ENCODE measurements around the gene COX8C. TPM values are rescaled to one million over a fixed set of nuclear protein-coding genes. Genes with fewer than 3 reads are reported as not detected.
"Not testable (repeated sequence)": the region's sequence is repeated elsewhere in the genome, so short reads cannot be mapped to it uniquely, and the experiment has no call there.

Gene COX8C
- total RNA-seq, 2 donors from 2014 or later: not detected

GRCh38 chr14:93331002-93331727, 15.8 kb upstream of the COX8C start:
- H3K27me3 Mint-ChIP-seq: no peaks in the 10 kb centered on the region
- H3K4me3 Mint-ChIP-seq: peak overlapping the region; percentile 91
- no peak for ATAC-seq (replicated peaks)
- H3K4me1 Mint-ChIP-seq: peaks cover 22% of the 10 kb centered on the region
- H3K9me3 Mint-ChIP-seq: no peaks in the 10 kb centered on the region
- peak overlapping the region; percentile 59 for H3K27ac Mint-ChIP-seq
- no peaks in the 10 kb centered on the region for H3K36me3 Mint-ChIP-seq (ENCODE audit: low read depth)

DNA sequence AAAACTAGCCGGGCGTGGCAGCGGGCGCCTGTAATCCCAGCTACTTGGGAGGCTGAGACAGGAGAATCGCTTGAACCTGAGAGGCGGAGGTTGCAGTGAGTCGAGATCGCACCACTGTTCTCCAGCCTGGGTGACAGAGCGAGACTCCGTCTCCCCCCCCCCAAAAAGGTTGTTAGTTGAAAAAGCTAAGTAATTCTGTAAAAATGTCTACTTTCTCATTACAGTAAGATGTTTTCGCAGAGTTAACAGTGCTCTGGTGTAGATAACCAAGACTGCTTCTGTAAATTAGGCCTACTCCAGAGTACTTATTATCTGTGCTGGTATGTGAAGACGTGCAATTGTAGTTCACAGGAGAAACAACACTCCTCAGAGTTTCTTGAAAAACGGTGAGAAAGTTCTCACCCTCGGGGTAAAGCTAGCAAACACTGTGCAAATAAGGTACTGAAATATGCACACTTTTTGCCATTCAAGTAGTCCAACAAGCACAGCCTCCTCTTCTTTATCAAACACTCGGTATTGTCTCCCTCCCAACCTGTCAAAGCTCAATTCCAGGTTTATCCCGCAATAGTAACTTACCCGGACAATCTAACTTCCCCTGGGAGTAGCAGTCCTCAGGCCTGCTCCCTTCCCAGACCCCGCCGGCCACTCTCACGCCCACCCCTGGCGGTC, 15.1 kb upstream of the COX8C start:
- H3K36me3 Mint-ChIP-seq (ENCODE audit: low read depth): no peaks in the 10 kb centered on the region
- H3K9me3 Mint-ChIP-seq: no peaks in the 10 kb centered on the region
- peak overlapping the region; percentile 91 for H3K27ac Mint-ChIP-seq
- no peak for ATAC-seq (replicated peaks)
- H3K27me3 Mint-ChIP-seq: no peaks in the 10 kb centered on the region
- peaks cover 22% of the 10 kb centered on the region for H3K4me1 Mint-ChIP-seq
- H3K4me3 Mint-ChIP-seq: peak overlapping the region; percentile 91

- Mint-ChIP-seq H3K36me3 (ENCODE audit: low read depth) (no peaks in the 10 kb centered on the region), H3K9me3 (no peaks in the 10 kb centered on the region), H3K4me3 (peak overlapping the region; percentile 91), H3K27me3 (no peaks in the 10 kb centered on the region), H3K4me1 (peaks cover 19% of the 10 kb centered on the region), H3K27ac (peak overlapping the region; percentile 91)
- peak; percentile 58 for ATAC-seq (replicated peaks)
Measured at GRCh38 chr14:93332397-93332852, 14.6 kb upstream of the COX8C start.

DNA sequence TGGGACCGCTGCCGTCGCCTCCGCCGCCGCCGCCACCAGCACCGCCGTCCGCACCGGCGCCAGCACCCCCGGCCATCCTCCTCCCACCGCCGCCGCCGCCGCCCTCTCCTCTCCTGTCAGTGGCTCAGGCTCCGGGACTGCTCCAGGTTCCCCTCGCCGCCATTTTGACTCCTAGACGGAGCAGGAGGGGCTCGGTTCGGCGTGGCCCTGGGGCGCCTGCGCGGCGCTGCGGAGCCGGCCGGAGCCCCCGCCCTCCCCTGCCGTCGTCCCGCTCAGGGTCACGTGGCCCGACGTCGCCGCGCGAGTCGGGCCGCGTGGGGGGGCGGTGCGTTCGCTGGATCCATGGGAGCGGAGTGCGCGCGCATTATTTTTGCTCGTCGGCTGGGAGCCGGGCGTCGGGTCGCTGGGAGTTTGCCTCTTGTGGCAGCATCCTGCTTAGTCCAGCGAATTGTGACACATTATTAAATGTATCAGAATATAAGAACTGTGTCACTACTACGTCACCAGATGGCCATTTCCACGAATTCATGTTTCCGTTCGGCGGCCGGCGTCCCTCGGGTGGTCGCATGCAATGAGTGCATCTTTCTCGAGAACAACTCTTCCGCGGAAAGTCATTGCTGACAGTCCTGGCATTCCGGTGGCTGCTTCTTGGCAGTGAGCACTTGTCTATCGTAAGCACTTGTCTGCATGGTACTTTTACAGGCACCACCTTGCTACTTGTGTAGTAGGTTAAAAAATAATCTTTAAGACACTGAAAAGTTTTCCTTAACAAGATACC, 13.9 kb upstream of the COX8C start, which contains the start of gene BTBD7:
Gene BTBD7 (minus strand): TSS at position 184 of the 778 bp plus-strand sequence. CDS start 36,985 bp downstream, outside the sequence.
- ATAC-seq (replicated peaks): peak; percentile 95
- H3K9me3 Mint-ChIP-seq: no peaks in the 10 kb centered on the region
- H3K27me3 Mint-ChIP-seq: no peaks in the 10 kb centered on the region
- H3K36me3 Mint-ChIP-seq (ENCODE audit: low read depth): no peaks in the 10 kb centered on the region
- H3K27ac Mint-ChIP-seq: peak within 1 kb of the TSS; percentile 91
- peaks cover 18% of the 10 kb centered on the region for H3K4me1 Mint-ChIP-seq
- H3K4me3 Mint-ChIP-seq: peak within 1 kb of the TSS; percentile 91

DNA sequence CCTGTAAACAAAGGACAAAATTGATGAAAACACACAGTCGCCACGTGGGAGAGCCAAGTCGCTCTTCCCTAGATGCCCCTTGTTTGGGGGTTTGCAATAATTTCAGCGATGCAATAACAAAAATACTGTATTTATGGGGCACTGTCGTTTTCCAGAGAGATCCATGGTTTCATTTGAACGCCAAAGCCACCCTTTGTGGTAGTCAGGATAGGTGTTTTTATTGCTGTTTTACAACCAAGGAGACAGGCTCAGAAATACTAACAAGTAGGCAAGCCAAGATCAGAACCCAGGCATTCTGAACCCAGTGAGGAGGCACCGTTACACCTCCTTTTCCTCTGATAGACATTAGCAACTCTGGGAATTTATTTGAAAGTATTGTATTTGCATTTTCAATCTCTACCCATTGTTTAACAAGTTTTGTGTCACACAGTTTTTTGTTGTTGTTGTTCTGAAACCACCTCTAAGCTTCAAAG, 13.3 kb upstream of the COX8C start:
- Mint-ChIP-seq H3K9me3 (no peaks in the 10 kb centered on the region), H3K27ac (peak overlapping the region; percentile 88), H3K27me3 (no peaks in the 10 kb centered on the region), H3K36me3 (ENCODE audit: low read depth) (no peaks in the 10 kb centered on the region), H3K4me1 (peaks cover 18% of the 10 kb centered on the region), H3K4me3 (peak overlapping the region; percentile 91)
- ATAC-seq (replicated peaks): no peak

DNA sequence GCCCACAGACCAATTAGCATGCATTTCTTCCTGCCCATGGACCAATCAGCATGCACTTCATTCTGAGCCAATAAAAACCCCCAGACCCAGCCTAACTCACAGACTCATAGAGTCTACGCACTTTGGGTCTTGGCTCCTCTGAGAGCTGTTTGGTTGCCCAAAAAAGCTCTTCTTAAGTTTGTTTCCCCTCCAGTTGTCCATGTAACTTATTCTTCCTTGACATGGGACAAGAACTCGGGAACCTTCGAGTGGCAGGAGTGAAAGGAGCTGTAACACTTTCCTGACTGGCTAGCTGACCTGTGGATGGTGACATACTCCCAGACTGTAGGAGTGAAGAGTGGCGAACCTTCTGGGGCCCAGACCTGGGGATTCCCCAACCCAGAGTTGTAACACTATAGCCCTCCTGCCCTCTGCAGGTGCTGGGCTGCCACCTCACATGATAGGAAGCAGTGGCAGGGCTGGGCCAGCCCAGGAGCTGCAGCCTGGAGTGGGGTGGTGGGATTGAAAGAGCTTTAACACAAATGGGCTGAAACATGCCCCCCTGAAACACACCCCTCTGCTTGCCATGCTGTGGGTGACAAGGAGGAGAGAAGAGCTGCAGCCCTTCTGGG, 9.7 kb upstream of the COX8C start:
- Mint-ChIP-seq H3K4me1 (peaks cover 4% of the 10 kb centered on the region), H3K36me3 (ENCODE audit: low read depth) (no peaks in the 10 kb centered on the region), H3K4me3 (no peak overlapping the region)

DNA sequence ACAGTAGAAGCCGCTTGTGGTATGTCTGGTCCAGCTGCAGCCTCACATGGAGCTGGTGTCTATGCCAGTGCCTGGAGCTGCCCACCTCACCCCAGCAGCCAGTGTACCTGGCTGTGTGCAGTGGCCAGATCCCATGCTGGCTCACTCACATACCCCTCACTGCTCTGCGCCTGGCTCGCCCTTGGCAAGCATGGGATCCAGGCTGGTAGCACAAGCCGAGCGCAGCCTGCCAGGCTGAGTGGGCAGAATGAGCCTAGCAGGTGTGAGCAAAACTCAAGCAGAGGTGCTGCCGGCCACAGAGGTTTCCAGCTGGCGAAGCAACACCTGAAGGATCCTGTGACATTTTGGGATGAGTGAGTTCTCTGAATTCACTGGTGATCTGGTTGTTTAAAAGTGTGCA, 9.1 kb upstream of the COX8C start:
- H3K4me3 Mint-ChIP-seq: no peak overlapping the region

More for the DNA sequence above, 9.7 kb upstream of the COX8C start:
- Mint-ChIP-seq H3K9me3 (no peaks in the 10 kb centered on the region), H3K27ac (no peak overlapping the region), H3K27me3 (no peaks in the 10 kb centered on the region)
- ATAC-seq (replicated peaks): no peak

GRCh38 chr14:93343266-93343665, 3.7 kb upstream of the COX8C start:
- Mint-ChIP-seq H3K9me3 (peaks cover 5% of the 10 kb centered on the region), H3K4me1 (peaks cover 10% of the 10 kb centered on the region), H3K27ac (no peak overlapping the region), H3K36me3 (ENCODE audit: low read depth) (no peaks in the 10 kb centered on the region), H3K4me3 (no peak overlapping the region), H3K27me3 (no peaks in the 10 kb centered on the region)
- ATAC-seq (replicated peaks): no peak

More for the DNA sequence above, 9.1 kb upstream of the COX8C start:
- no peak for ATAC-seq (replicated peaks)
- Mint-ChIP-seq H3K4me1 (peaks cover 4% of the 10 kb centered on the region), H3K27me3 (no peaks in the 10 kb centered on the region), H3K36me3 (ENCODE audit: low read depth) (no peaks in the 10 kb centered on the region), H3K9me3 (no peaks in the 10 kb centered on the region), H3K27ac (no peak overlapping the region)

GRCh38 chr14:93343797-93344196, 3.2 kb upstream of the COX8C start:
- H3K36me3 Mint-ChIP-seq (ENCODE audit: low read depth): no peaks in the 10 kb centered on the region

GRCh38 chr14:93347850-93348249, 868 bp downstream of the COX8C start:
- Mint-ChIP-seq H3K4me1 (peaks cover 5% of the 10 kb centered on the region), H3K4me3 (no peak overlapping the region), H3K9me3 (peaks cover 5% of the 10 kb centered on the region), H3K36me3 (ENCODE audit: low read depth) (no peaks in the 10 kb centered on the region), H3K27me3 (peaks cover 3% of the 10 kb centered on the region), H3K27ac (no peak overlapping the region)
- no peak for ATAC-seq (replicated peaks)

More at GRCh38 chr14:93343797-93344196, 3.2 kb upstream of the COX8C start:
- Mint-ChIP-seq H3K27me3 (peaks cover under 1% of the 10 kb centered on the region), H3K4me1 (peaks cover 10% of the 10 kb centered on the region), H3K9me3 (peaks cover 5% of the 10 kb centered on the region), H3K4me3 (no peak overlapping the region), H3K27ac (no peak overlapping the region)
- ATAC-seq (replicated peaks): no peak

GRCh38 chr14:93348292-93348691, 1.3 kb downstream of the COX8C start:
- Mint-ChIP-seq H3K36me3 (ENCODE audit: low read depth) (no peaks in the 10 kb centered on the region), H3K9me3 (peaks cover 5% of the 10 kb centered on the region), H3K27ac (no peak overlapping the region), H3K4me1 (peaks cover 5% of the 10 kb centered on the region), H3K4me3 (no peak overlapping the region), H3K27me3 (peaks cover 3% of the 10 kb centered on the region)
- no peak for ATAC-seq (replicated peaks)

- not testable (repeated sequence) for H3K9me3 Mint-ChIP-seq; H3K27me3 Mint-ChIP-seq; H3K36me3 Mint-ChIP-seq (ENCODE audit: low read depth); H3K4me3 Mint-ChIP-seq; H3K4me1 Mint-ChIP-seq; ATAC-seq (replicated peaks); H3K27ac Mint-ChIP-seq
Measured at GRCh38 chr14:93354873-93355272, 7.9 kb downstream of the COX8C start.

- H3K4me3 Mint-ChIP-seq: no peak overlapping the region
- no peak for ATAC-seq (replicated peaks)
- peaks cover 27% of the 10 kb centered on the region for H3K27me3 Mint-ChIP-seq
- H3K9me3 Mint-ChIP-seq: no peaks in the 10 kb centered on the region
- H3K27ac Mint-ChIP-seq: no peak overlapping the region
- H3K36me3 Mint-ChIP-seq (ENCODE audit: low read depth): no peaks in the 10 kb centered on the region
- H3K4me1 Mint-ChIP-seq: no peaks in the 10 kb centered on the region
Measured at GRCh38 chr14:93368996-93369712, 22.2 kb downstream of the COX8C start.

All from activated T-helper 17 cell treated with anti-CD3 and anti-CD28 coated beads, Interleukin-2, amount 50 U/mL, for 72 hours (primary cell).